ENCODE measurements around the gene ZNF417. TPM values are rescaled to one million over a fixed set of nuclear protein-coding genes. Genes with fewer than 3 reads are reported as not detected.

Gene ZNF417
- total and polyA plus RNA-seq, 9 of the 15 experiments (the other 6 are each of a cell fraction or from before 2014, with no cell fraction given), result 0.35 to 7.2 (median 3.2) TPM

GRCh38 chr19:57927587-57927986 is 11.2 kb upstream of the ZNF417 start:
- no peak overlapping the region for H3K27ac ChIP-seq (ENCODE audit: extremely low read depth, low read depth, low read length)
- TF ChIP-seq EHMT2 (IDR thresholded peaks at IDR 0.05), result 0 out of 2 replicates have a peak, but pooled peaks have one; percentile 30
- no peak for TF ChIP-seq ZNF408 (CRISPR knock-in tag; IDR thresholded peaks at IDR 0.05; ENCODE audit: low read depth)
- no peak for TF ChIP-seq ZNF717 (CRISPR knock-in tag; IDR thresholded peaks at IDR 0.05)
- no peak for TF ChIP-seq STAT5A (IDR thresholded peaks at IDR 0.05; ENCODE audit: borderline replicate concordance, low read length)
- peak; percentile 35; the same call in 1 of the 2 replicates for TF ChIP-seq REST (IDR thresholded peaks at IDR 0.05; ENCODE audit: borderline replicate concordance)
- TF ChIP-seq REST (CRISPR knock-in tag; IDR thresholded peaks at IDR 0.05; ENCODE audit: low read depth), result no peak
- TF ChIP-seq HBP1 (CRISPR knock-in tag; IDR thresholded peaks at IDR 0.05), result no peak
- TF ChIP-seq DDX20 (tag; IDR thresholded peaks at IDR 0.05; ENCODE audit: low read depth), result no peak
- no peak for FAIRE-seq
- no peaks in the 10 kb centered on the region for H4K20me1 ChIP-seq (replicated peaks; ENCODE audit: control insufficient read depth, insufficient read depth, low read length)
- H3K9me1 ChIP-seq (ENCODE audit: control insufficient read depth, insufficient read depth, low read length), result no peaks in the 10 kb centered on the region
- ChIA-PET CTCF (ENCODE audit: low intra/inter-chr PET ratio) (no interaction called here), POLR2A (no interaction called here)
- intact Hi-C loops (cut with micrococcal nuclease), result no loop called here
- DNase-seq (ENCODE audit: extremely low read depth in 1 of 4, low spot score in 3 of 4), result no peak
- H3K4me3 ChIP-seq, result no peak overlapping the region
- no peak overlapping the region for H3K9ac ChIP-seq (ENCODE audit: insufficient read depth in 1 of 2, low read depth in 2 of 2, low read length in 2 of 2)
- H2AFZ ChIP-seq (ENCODE audit: low read depth, low read length), result no peak overlapping the region
- no peaks in the 10 kb centered on the region for H3K4me1 ChIP-seq (replicated peaks in 1 of 2; ENCODE audit: control insufficient read depth in 2 of 2, insufficient read depth in 2 of 2, low read length in 2 of 2)
- in situ Hi-C loops (cut with MboI), result no loop called here
- peaks cover 1% of the 10 kb centered on the region; the same call in 1 of the 2 replicates for H3K9me3 ChIP-seq (replicated peaks; ENCODE audit: control insufficient read depth, insufficient read depth, low read depth, low read length)
- no peak overlapping the region for H3K4me2 ChIP-seq (ENCODE audit: insufficient read depth, low read length)
- no peaks in the 10 kb centered on the region for H3K36me3 ChIP-seq (ENCODE audit: control insufficient read depth, insufficient read depth, low read length)
- 5% methylated on average over 4 of the region's 4 CpGs for WGBS (ENCODE audit: insufficient coverage, low coverage, missing lambda C conversion rate)
- H3K27me3 ChIP-seq (ENCODE audit: control insufficient read depth in 2 of 2, insufficient read depth in 2 of 2, low read length in 2 of 2), result no peaks in the 10 kb centered on the region
- no TSS peak for BruUV-seq (replicated peaks)
- H3K79me2 ChIP-seq (ENCODE audit: control insufficient read depth, insufficient read depth, low read length), result no peaks in the 10 kb centered on the region
- ATAC-seq, result no peak

Measured in K562 (cell line).